GM19372 (cell line): ENCODE measurements around the gene OR52E8.

Experiments
- ATAC-seq: cut with Tn5 transposase; IDR thresholded peaks from one replicate; pipeline ENCODE4 v1.9.1; 2021; ENCODE audit warnings: mild to moderate bottlenecking, low read depth, moderate library complexity; ENCODE audit not compliant: unreplicated experiment

The OR52E8 gene

DNA sequence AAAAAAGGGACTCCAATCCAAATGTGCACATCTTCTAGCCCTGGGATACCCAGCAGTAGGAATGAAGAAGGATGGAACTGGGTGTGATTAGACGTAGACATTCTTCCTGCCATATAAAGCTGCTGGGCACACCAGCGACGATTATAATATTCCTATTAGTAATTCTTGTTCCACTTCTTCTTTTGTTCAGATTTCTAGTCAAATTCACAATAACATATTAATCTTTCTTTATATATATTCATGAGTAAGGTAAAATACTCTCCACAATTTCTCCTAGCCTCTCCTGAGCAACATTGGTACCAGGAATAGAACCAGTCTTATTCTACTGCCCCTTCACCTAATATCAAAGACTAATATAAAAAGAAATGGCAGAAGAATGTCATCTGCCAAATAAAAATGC, at the start of gene OR52E8:
Gene OR52E8, minus strand, starts transcription at position 101 of the 400 bp plus-strand sequence. Its CDS starts 0 bp downstream, at position 101.
- no peak for ATAC-seq

- ATAC-seq = no peak
Observed at GRCh38 chr11:5899534-5899933, 42.0 kb upstream of the OR52E8 start.

GRCh38 chr11:5892908-5893307, 35.4 kb upstream of the OR52E8 start, which contains the start of gene OR52E5:
Gene OR52E5 (plus strand): TSS chr11:5893208. CDS start chr11:5900777, 7,569 bp downstream.
- ATAC-seq = no peak

DNA sequence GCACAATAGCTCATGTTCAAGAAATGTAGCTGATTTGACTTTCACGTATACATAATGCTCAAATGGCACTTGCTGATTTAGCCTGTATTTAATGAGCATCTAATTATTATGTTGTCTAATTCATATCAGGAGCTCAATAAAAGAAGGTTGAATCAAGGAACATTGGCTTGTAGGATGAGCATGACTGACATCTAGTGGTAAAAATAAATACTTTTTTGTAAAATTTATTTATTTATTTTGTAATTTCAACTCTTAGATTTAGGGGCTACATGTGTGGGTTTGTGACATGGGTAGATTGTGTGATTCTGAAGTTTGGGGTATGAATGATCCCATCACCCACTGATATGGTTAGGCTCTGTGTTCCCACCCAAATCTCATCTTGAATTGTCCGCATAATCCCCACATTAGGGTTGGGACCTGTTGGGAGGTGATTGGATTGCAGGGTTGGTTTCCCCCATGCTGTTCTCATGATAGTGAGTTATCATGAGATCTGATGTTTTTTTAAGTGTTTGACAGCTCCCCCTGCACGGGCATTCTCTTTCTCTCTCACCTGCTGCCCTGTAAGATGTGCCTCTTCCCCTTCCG, 33.8 kb upstream of the OR52E8 start:
- no peak for ATAC-seq

GRCh38 chr11:5887661-5888060, 30.2 kb upstream of the OR52E8 start:
- ATAC-seq = no peak

GRCh38 chr11:5887172-5887571, 29.7 kb upstream of the OR52E8 start:
- no peak for ATAC-seq

GRCh38 chr11:5881756-5882155, 24.3 kb upstream of the OR52E8 start:
- no peak for ATAC-seq

- no peak for ATAC-seq
Observed at GRCh38 chr11:5880329-5880728, 22.8 kb upstream of the OR52E8 start, which contains the start of gene OR52E4. Gene OR52E4 (plus strand): TSS chr11:5880629. CDS start chr11:5884293, 3,664 bp downstream.

DNA sequence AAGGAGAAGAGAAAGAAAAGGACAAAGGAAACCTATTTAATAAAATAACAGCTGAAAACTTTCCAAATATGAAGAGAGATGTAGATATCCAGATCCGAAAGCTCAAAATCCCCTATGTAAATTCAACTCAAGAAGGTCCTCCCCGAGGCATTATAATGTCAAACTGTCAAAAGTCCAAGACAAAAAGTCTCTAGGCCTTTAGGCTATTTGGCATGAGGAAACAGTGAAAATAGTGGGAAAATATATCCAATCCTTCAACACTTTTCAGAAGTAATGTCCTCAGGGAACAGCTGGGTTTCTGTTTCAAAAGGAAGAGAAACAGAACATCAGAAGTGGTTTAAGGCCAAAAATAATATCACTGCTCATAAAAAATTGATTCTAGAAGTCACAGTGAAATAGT, 21.1 kb upstream of the OR52E8 start:
- ATAC-seq = no peak

DNA sequence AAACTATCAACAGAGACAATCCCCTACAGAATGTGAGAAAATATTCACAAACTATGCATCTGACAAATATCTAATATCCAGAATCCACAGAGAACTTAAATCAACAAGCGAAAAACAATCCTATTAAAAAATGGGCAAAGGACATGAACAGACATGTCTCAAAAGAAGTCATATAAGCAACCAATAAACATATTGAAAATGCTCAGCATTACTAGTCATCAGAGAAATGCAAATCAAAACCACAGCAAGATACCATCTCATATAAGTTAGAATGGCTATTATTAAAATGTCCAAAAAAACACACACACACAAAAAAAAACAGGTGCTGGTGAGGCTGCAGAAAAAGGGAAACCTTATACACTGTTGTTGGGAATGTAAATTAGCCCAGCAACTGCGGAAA, 8.3 kb upstream of the OR52E8 start:
- no peak for ATAC-seq

GRCh38 chr11:5851002-5851401, 6.5 kb downstream of the OR52E8 start:
- no peak for ATAC-seq

DNA sequence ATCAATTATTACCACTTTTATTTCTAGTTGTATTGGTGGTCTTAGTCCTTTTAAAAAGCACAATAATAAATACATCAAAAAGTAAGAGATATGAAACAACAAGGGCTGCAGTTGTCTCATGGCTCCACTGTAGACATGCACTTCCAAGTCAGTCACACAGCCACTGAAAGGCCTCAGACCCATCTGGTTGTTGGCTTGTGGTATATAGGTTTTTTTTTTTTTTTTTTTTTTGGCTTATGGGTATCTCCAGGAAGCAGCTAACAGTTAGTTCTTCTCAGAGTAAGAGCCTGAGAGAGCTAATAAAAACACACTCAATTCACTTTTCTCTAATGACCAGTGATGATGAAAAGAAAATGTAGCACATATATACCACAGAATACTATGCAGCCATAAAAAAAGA, 9.8 kb downstream of the OR52E8 start:
- ATAC-seq = no peak

GRCh38 chr11:5846701-5847100, 10.8 kb downstream of the OR52E8 start:
- no peak for ATAC-seq

DNA sequence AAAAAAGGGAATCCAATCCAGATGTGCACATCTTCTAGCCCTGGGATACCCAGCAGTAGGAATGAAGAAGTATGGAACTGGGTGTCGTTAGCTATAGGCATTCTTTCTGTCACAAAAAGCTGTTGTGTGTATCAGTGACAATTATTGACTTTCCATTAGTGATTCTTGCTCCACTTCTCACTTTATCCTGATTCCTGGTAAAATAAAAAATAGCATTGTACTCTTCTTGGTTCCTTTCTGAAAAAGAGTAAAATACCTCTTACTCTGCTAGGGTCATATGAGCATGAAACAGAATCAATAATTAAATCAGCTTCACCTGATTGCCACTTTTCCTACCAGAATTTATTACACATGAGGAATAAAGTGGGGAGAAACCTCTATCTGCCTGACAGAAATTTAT, 15.7 kb downstream of the OR52E8 start, which contains the start of gene OR52E6:
Gene OR52E6, minus strand, starts transcription at position 101 of the 400 bp plus-strand sequence. Its CDS starts 0 bp downstream, at position 101.
- no peak for ATAC-seq

- no peak for ATAC-seq
Observed at GRCh38 chr11:5837695-5838094, 19.8 kb downstream of the OR52E8 start.

- ATAC-seq = no peak
Observed at GRCh38 chr11:5833446-5833845, 24.0 kb downstream of the OR52E8 start.

DNA sequence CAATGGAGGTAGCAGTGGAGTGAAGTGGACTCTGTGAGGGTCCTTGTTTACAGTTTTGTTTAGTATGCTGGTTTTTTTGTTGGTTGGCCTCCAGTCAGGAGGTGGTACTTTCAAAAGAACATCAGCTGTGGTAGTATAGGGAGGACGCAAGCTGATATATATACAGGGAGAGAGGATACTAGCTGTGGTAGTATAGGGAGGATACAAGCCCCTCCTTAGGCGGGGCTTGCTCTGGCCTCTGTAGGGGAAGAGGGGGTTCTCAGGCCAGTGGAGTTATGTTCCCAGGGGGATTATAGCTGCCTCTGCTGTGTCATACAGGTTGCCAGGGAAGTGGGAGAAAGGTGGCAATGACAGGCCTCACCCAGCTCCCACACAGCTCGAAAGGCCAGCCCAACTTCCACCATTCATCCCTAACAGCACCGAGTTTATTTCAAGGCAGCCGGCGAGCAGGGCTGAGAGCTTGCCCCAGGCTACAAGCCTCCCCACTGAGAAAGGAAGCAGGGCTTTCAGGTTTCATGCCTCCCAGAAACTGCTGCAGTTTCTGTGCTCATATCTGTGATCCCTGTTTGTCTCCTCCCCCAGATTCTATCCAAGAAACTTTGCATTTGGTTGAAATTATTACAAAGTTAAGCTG, 26.2 kb downstream of the OR52E8 start:
- no peak for ATAC-seq

DNA sequence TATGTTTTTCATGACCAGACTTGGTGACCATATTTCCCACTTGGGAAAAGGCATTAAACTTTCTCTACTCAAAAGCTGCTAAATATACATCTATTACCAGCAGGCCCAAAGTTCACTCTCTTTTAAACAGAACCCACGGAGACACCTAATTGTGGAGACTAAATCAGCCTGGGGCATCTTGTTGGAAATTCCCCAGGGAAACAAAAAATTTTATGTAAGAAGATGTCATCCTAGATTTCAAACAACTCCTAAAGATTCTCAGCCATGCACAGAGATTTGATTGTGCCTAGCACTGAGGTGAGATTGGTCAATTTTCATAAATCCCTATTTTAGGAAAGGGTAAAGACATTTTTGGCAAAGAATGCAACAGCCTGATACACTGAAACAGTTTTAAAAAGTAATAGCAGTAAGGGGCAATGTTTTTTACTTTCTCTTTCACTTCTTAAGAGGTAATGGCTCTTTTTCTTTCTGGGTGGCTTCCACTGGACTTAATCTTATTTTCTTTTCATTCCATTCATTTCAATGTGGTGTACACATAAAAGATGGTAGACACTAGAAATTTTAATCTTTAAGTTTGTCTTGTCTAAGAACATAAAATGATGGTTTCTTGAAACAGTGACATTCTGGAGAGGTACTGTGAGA, 39.1 kb downstream of the OR52E8 start:
- ATAC-seq = peak; percentile 51

DNA sequence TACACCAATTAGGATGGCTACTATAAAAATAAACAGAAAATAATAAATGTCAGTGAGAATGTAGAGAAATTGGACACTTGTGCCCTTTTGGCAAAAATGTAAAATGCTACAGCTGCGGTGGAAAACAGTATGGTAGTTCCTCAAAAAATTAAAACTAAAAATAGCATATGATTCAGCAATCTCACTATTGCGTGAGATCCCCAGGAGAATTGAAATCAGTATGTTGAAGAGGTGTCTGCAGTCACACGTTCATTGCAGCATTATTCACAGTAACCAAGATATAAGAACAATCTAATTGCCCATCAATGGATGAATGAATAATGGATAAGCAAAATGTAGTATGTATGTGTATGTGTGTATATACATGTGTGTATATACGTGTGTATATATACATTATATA, 42.0 kb downstream of the OR52E8 start:
- no peak for ATAC-seq

GRCh38 chr11:5809905-5810795, 47.3 kb downstream of the OR52E8 start:
- ATAC-seq = no peak

- no peak for ATAC-seq
Observed at GRCh38 chr11:5809122-5809519, 48.4 kb downstream of the OR52E8 start.
